Fibroblast of lung (primary cell): Measurements from ENCODE around the gene WSB1.

Experiments used
- EZH2 ChIP-seq: IDR thresholded peaks from 2 replicates; pipeline ENCODE4 v1.5.1; 2012; ENCODE audit warnings: low read length, control low read depth, mild to moderate bottlenecking; ENCODE audit errors: missing control alignments
- TF ChIP-seq, protein P1 (sequence below), 2 donors: IDR thresholded peaks in 1 of 2; conservative IDR thresholded peaks in 1 of 2; 1 replicate in 1 of 2; 2 replicates in 1 of 2; pipeline ENCODE4 v1.5.1; 2011 to 2012; ENCODE audit warnings: low read length in 2 of 2, control low read depth in 1 of 2, inconsistent platforms in 1 of 2, low read depth in 1 of 2, mild to moderate bottlenecking in 1 of 2

DNA sequence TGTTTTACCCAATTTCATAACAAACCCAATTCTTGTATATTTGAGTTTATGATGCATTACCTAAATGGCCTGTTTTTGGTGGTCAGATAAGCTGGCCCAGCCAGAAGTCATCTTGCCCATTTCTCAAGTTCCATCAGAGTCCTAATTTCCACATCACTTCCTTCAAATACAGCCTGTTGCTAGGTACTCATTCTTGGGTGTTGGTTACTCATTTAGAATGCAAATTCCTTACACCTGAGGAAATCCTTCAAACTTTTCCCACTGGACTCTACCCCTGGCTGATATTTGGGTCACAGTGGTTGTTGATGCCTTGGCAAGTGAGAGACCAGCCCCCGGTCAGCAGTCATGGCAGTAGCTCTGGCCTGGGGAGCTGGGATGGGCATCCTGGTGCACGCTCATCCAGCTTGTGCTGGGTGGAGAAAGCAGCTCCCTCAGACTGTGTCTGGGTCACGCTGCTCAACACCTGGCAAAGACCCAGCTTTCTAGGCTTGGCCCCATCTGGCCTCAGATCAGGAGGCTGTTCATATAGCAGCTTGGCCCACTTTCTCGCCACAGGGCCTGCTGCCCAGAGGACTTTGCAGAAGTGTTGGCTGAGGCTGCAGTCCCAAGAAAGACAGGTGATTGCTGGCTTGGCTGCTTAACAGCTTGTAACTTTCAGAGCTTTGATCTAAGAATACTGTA, 25.8 kb downstream of the WSB1 start:
- TF ChIP-seq, protein P1, sequence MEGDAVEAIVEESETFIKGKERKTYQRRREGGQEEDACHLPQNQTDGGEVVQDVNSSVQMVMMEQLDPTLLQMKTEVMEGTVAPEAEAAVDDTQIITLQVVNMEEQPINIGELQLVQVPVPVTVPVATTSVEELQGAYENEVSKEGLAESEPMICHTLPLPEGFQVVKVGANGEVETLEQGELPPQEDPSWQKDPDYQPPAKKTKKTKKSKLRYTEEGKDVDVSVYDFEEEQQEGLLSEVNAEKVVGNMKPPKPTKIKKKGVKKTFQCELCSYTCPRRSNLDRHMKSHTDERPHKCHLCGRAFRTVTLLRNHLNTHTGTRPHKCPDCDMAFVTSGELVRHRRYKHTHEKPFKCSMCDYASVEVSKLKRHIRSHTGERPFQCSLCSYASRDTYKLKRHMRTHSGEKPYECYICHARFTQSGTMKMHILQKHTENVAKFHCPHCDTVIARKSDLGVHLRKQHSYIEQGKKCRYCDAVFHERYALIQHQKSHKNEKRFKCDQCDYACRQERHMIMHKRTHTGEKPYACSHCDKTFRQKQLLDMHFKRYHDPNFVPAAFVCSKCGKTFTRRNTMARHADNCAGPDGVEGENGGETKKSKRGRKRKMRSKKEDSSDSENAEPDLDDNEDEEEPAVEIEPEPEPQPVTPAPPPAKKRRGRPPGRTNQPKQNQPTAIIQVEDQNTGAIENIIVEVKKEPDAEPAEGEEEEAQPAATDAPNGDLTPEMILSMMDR (conservative IDR thresholded peaks at IDR 0.05 in 1 of 2, IDR thresholded peaks at IDR 0.05 in 1 of 2; ENCODE audit: low read depth in 1 of 2, low read length in 2 of 2): no peak
- no peak for TF ChIP-seq EZH2
